HepG2 (cell line): Measurements from ENCODE around the gene GLOD5. TPM values are rescaled to one million over a fixed set of nuclear protein-coding genes. Genes with fewer than 3 reads are reported as not detected.
A peak's percentile ranks its signal among the peaks of the same experiment; 100 is the strongest.

Source experiments
- ATAC-seq: fragments of 200-7000 bp; cut with Tn5 transposase; 3 replicates; pipeline ENCODE4 v1.9.1; 2020; ENCODE audit warnings: mild to moderate bottlenecking, moderate library complexity
- BruUV-seq: library from RNA; stranded (reverse); fragments of 400-500 nt; replicated peaks from 2 replicates; lab custom pipeline; 2021; lab: Mats Ljungman, UMichigan
- CTCF ChIA-PET: fragments of 300-600 bp; formaldehyde crosslinking; extraction: SDS; loops from one replicate; lab custom pipeline; 2021; ENCODE audit warnings: low total read pairs, inconsistent platforms, low intra/inter-chr PET ratio; lab: Yijun Ruan, JAX
- POLR2A ChIA-PET: fragments of 350-600 bp; sonication (Branson Sonifier 250); formaldehyde crosslinking; loops from one replicate; lab custom pipeline; 2020; ENCODE audit warnings: antibody characterized with exemption, inconsistent platforms; lab: Yijun Ruan, JAX
- DNase-seq: peaks from one replicate; pipeline ENCODE4 v3.0.0-alpha.2; 2015; ENCODE audit warnings: low spot score
- FAIRE-seq: peaks from 3 replicates; lab custom pipeline; 2011; peaks lifted over from hg19 to GRCh38; lab: Jason Lieb, UNC
- H2AFZ ChIP-seq: one replicate; pipeline ENCODE4 v1.6.1; 2011; ENCODE audit warnings: low read length, inconsistent platforms
- H3K27ac ChIP-seq: fragments of 300-600 bp; 3 replicates; pipeline ENCODE4 v1.8.0; 2011; ENCODE audit warnings: mixed run types, mild to moderate bottlenecking, mixed read lengths, low read length, inconsistent platforms; ENCODE audit not compliant: insufficient read depth; ENCODE audit errors: extremely low read length
- H3K27me3 ChIP-seq, 2 experiments: fragments of 200-600 bp in 1 of 2; 2 replicates in 1 of 2; 3 replicates in 1 of 2; pipeline versions ENCODE4 v1.6.0 to v1.8.0; 2011; ENCODE audit warnings: low read length in 2 of 2, mild to moderate bottlenecking in 2 of 2, moderate library complexity in 2 of 2, inconsistent platforms in 1 of 2; ENCODE audit not compliant: insufficient read depth in 2 of 2, control insufficient read depth in 1 of 2
- H3K36me3 ChIP-seq, 2 experiments: fragments of 200-600 bp in 1 of 2; replicated peaks in 1 of 2; 2 replicates in 1 of 2; 3 replicates in 1 of 2; pipeline versions ENCODE4 v1.5.1 to v1.8.0; 2011; ENCODE audit warnings: low read length in 2 of 2, inconsistent platforms in 1 of 2; ENCODE audit not compliant: insufficient read depth in 2 of 2, control insufficient read depth in 1 of 2
- H3K4me1 ChIP-seq: 2 replicates; pipeline ENCODE4 v1.5.1; 2012; ENCODE audit warnings: low read length, inconsistent platforms; ENCODE audit not compliant: insufficient read depth
- H3K4me2 ChIP-seq: 2 replicates; pipeline ENCODE4 v1.6.0; 2011; ENCODE audit warnings: low read depth, low read length, inconsistent platforms
- H3K4me3 ChIP-seq, 3 experiments: fragments of 200-600 bp in 1 of 3; sonication (generic), shearing (Covaris generic) in 1 of 3; replicated peaks in 1 of 3; 2 replicates each; pipeline ENCODE4 v1.5.1; 2011 to 2016; ENCODE audit warnings: low read length in 3 of 3, inconsistent platforms in 2 of 3, low read depth in 2 of 3, mild to moderate bottlenecking in 2 of 3, control low read depth in 1 of 3, mixed read lengths in 1 of 3; ENCODE audit not compliant: insufficient read depth in 1 of 3
- H3K79me2 ChIP-seq: one replicate; pipeline ENCODE4 v1.6.1; 2011; ENCODE audit warnings: low read length, inconsistent platforms; ENCODE audit not compliant: insufficient read depth
- H3K9ac ChIP-seq: 2 replicates; pipeline ENCODE4 v1.6.0; 2011; ENCODE audit warnings: mild to moderate bottlenecking, low read depth, low read length, inconsistent platforms; ENCODE audit not compliant: insufficient read depth
- H3K9me3 ChIP-seq: 2 replicates; pipeline ENCODE4 v1.5.1; 2012; ENCODE audit warnings: mild to moderate bottlenecking, low read length
- H4K20me1 ChIP-seq: 2 replicates; pipeline ENCODE4 v1.6.0; 2011; ENCODE audit warnings: inconsistent platforms, mild to moderate bottlenecking, low read length, moderate library complexity; ENCODE audit not compliant: insufficient read depth
- CTCF ChIP-seq: sonication (generic); formaldehyde crosslinking; IDR thresholded peaks from 2 replicates; pipeline ENCODE4 v1.5.0; 2020; ENCODE audit warnings: mild to moderate bottlenecking, missing genetic modification reagents, moderate library complexity
- GATAD2A ChIP-seq: IDR thresholded peaks from 2 replicates; pipeline ENCODE4 v1.6.1; 2016
- HDAC2 ChIP-seq: sonication (generic); formaldehyde crosslinking; IDR thresholded peaks from 2 replicates; pipeline ENCODE4 v1.4.0; 2020; ENCODE audit warnings: missing genetic modification reagents
- HHEX ChIP-seq: IDR thresholded peaks from 2 replicates; pipeline ENCODE4 v1.6.1; 2016; ENCODE audit warnings: control low read depth
- STAG1 ChIP-seq: sonication (generic); formaldehyde crosslinking; IDR thresholded peaks from 2 replicates; pipeline ENCODE4 v1.4.0; 2020; ENCODE audit warnings: missing genetic modification reagents
- TOE1 ChIP-seq: sonication (generic); formaldehyde crosslinking; IDR thresholded peaks from 2 replicates; pipeline ENCODE4 v1.4.0; 2020; ENCODE audit warnings: mild to moderate bottlenecking, missing genetic modification reagents
- ZFP1 ChIP-seq: IDR thresholded peaks from 2 replicates; pipeline ENCODE4 v1.6.1; 2016
- ZKSCAN5 ChIP-seq: sonication (generic); formaldehyde crosslinking; IDR thresholded peaks from 2 replicates; pipeline ENCODE4 v1.5.1; 2020; ENCODE audit warnings: mild to moderate bottlenecking, missing genetic modification reagents
- ZNF367 ChIP-seq: sonication (generic); formaldehyde crosslinking; IDR thresholded peaks from 2 replicates; pipeline ENCODE4 v1.4.0; 2020; ENCODE audit warnings: missing genetic modification reagents, borderline replicate concordance
- ZNF839 ChIP-seq: sonication (generic); formaldehyde crosslinking; IDR thresholded peaks from 2 replicates; pipeline ENCODE4 v1.4.0; 2020; ENCODE audit warnings: missing genetic modification reagents, mild to moderate bottlenecking, borderline replicate concordance
- WGBS: methylation state at CpG from one replicate; pipeline ENCODE4 v1.1.6; 2017; ENCODE audit warnings: low lambda C conversion rate; 5-methylcytosine and 5-hydroxymethylcytosine counted together
- in situ Hi-C: cut with HindIII; loops from 2 replicates; pipeline ENCODE4 v1.10.0; 2017; ENCODE audit warnings: low pct_unique_long_range_greater_than_20kb; ENCODE audit not compliant: extremely low pct_ligation_motif_present
- intact Hi-C: fragments of 100-400 bp; cut with micrococcal nuclease; formaldehyde crosslinking; loops from one replicate; pipeline ENCODE4 v1.10.0; 2022; ENCODE audit not compliant: unreplicated experiment
- polyA plus RNA-seq, 8 experiments: library from polyadenylated mRNA; depleted of rRNA in 3 of 8; stranded (reverse) in 7 of 8; unstranded in 1 of 8; fragments of >200 nt; fragmentation: Illumina TruSeq in 4 of 8; extraction: Trizol in 4 of 8; gene quantifications; 2 replicates each; pipeline versions ENCODE4 v1.2.1 to v1.2.3, GENCODE V29; 2011 to 2016; ENCODE audit warnings: low read depth in 4 of 8, missing spikeins in 1 of 8, mixed read lengths in 1 of 8; ENCODE audit not compliant: insufficient read depth in 1 of 8
- total RNA-seq, 5 experiments: library from RNA; depleted of rRNA; stranded (reverse); fragments of >200 nt; fragmentation: Illumina TruSeq; extraction: Trizol; gene quantifications; 2 replicates each; pipeline ENCODE4 v1.2.3, GENCODE V29; 2016; ENCODE audit warnings: low read depth in 1 of 5
- TF ChIP-seq, protein P1 (sequence below): sonication (generic); formaldehyde crosslinking; IDR thresholded peaks from 2 replicates; pipeline ENCODE4 v1.5.0; 2020; ENCODE audit warnings: missing genetic modification reagents
- TF ChIP-seq, protein P2 (sequence below): sonication (generic); formaldehyde crosslinking; IDR thresholded peaks from 2 replicates; pipeline ENCODE4 v1.5.1; 2020; ENCODE audit warnings: mild to moderate bottlenecking, missing genetic modification reagents, borderline replicate concordance

GLOD5 gene
- total and polyA plus RNA-seq, 2 of the 13 experiments (the other 11 are each of a cell fraction or from before 2014, with no cell fraction given), result 0.93 to 1.3 TPM

DNA sequence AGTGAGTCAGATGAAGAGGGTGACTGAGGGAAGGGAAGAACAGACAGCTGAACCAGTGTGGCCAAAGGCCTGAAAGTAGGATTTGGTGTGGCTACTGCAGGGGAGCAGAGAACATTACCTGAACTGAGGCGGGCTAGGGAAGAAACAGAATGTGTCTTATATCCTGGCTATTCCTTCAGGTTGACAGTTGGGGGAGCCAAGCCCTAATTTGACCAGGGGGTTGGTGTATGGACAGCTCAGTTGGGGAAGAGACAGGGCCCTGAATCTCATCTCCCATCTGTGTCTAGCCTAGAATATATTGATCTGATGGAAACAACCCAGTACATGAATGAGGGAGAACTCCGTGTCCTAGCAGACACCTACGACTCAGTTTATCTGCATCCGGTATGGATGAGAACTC, 44.5 kb downstream of the GLOD5 start:
- Histone ChIP-seq H3K4me1 (peaks cover 11% of the 10 kb centered on the region), H3K27me3 (no peaks in the 10 kb centered on the region; a peak in 1 of 5 replicates), H3K9me3 (no peaks in the 10 kb centered on the region), H3K4me3 (no peak overlapping the region), H4K20me1 (no peaks in the 10 kb centered on the region), H3K27ac (no peak overlapping the region), H3K36me3 (peaks cover 0 to 3% of the 10 kb centered on the region in 2 experiments; a peak in 2 of 5 replicates), H2AFZ (no peak overlapping the region), H3K9ac (no peak overlapping the region), H3K79me2 (no peaks in the 10 kb centered on the region), H3K4me2 (no peak overlapping the region)
- in situ Hi-C loops, result no loop called here
- ATAC-seq, result no peak
- ChIA-PET POLR2A (no interaction called here), CTCF (no interaction called here)
- intact Hi-C loops, result no loop called here
- WGBS, result 91% methylated on average over 1 of the region's 4 CpGs
- FAIRE-seq, result peak; percentile 44
- BruUV-seq, result no TSS peak
- DNase-seq, result no peak
- TF ChIP-seq CTCF (CRISPR knock-in tag) (peak; percentile 44), TOE1 (CRISPR knock-in tag) (no peak), STAG1 (CRISPR knock-in tag) (peak; percentile 28)

DNA sequence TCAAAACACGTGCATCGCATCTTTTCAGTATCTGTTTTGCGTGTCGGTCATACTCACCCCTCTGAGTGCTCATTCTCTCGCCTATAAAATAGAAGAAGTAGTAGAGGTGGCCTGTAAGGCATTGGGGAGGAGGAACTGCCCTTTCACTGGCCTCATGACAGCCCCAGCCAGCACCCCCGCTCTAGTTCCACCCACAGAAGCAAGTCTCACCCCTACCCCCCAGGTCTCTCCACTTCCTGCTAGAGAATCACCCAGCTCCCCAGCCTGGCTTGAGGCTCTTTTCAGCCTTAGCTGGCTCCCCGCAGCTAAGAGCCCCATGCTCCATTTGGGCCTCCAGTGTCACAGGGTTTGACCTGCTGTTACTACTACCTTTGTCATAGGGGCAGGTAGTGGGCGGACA, 52.1 kb downstream of the GLOD5 start:
- FAIRE-seq, result no peak
- ATAC-seq, result no peak
- 98% methylated on average over 8 of the region's 8 CpGs for WGBS
- TF ChIP-seq HDAC2 (CRISPR knock-in tag) (no peak), ZFP1 (CRISPR knock-in tag) (no peak), HHEX (CRISPR knock-in tag) (no peak), ZKSCAN5 (no peak), ZNF839 (CRISPR knock-in tag) (no peak), GATAD2A (no peak), ZNF367 (CRISPR knock-in tag) (no peak)
- TF ChIP-seq, protein P1, sequence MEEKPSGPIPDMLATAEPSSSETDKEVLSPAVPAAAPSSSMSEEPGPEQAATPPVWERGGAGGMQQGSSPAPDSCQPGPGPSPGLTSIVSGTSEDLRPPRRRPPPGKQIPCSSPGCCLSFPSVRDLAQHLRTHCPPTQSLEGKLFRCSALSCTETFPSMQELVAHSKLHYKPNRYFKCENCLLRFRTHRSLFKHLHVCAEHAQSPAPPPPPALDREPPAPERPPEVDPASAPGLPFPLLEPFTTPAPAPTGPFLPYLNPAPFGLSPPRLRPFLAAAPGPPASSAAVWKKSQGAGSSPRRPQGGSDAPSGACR, result no peak
- TF ChIP-seq, protein P2, sequence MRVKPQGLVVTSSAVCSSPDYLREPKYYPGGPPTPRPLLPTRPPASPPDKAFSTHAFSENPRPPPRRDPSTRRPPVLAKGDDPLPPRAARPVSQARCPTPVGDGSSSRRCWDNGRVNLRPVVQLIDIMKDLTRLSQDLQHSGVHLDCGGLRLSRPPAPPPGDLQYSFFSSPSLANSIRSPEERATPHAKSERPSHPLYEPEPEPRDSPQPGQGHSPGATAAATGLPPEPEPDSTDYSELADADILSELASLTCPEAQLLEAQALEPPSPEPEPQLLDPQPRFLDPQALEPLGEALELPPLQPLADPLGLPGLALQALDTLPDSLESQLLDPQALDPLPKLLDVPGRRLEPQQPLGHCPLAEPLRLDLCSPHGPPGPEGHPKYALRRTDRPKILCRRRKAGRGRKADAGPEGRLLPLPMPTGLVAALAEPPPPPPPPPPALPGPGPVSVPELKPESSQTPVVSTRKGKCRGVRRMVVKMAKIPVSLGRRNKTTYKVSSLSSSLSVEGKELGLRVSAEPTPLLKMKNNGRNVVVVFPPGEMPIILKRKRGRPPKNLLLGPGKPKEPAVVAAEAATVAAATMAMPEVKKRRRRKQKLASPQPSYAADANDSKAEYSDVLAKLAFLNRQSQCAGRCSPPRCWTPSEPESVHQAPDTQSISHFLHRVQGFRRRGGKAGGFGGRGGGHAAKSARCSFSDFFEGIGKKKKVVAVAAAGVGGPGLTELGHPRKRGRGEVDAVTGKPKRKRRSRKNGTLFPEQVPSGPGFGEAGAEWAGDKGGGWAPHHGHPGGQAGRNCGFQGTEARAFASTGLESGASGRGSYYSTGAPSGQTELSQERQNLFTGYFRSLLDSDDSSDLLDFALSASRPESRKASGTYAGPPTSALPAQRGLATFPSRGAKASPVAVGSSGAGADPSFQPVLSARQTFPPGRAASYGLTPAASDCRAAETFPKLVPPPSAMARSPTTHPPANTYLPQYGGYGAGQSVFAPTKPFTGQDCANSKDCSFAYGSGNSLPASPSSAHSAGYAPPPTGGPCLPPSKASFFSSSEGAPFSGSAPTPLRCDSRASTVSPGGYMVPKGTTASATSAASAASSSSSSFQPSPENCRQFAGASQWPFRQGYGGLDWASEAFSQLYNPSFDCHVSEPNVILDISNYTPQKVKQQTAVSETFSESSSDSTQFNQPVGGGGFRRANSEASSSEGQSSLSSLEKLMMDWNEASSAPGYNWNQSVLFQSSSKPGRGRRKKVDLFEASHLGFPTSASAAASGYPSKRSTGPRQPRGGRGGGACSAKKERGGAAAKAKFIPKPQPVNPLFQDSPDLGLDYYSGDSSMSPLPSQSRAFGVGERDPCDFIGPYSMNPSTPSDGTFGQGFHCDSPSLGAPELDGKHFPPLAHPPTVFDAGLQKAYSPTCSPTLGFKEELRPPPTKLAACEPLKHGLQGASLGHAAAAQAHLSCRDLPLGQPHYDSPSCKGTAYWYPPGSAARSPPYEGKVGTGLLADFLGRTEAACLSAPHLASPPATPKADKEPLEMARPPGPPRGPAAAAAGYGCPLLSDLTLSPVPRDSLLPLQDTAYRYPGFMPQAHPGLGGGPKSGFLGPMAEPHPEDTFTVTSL (CRISPR knock-in tag), result no peak

More for the DNA sequence above, 52.1 kb downstream of the GLOD5 start:
- H2AFZ ChIP-seq, result no peak overlapping the region
- no peak overlapping the region for H3K27ac ChIP-seq
- H3K9ac ChIP-seq, result no peak overlapping the region
- H3K4me1 ChIP-seq, result no peaks in the 10 kb centered on the region
- H4K20me1 ChIP-seq, result no peaks in the 10 kb centered on the region
- peaks cover 1 to 13% of the 10 kb centered on the region in 2 experiments; a peak in 2 of 5 replicates for H3K36me3 ChIP-seq
- ChIA-PET POLR2A (no interaction called here), CTCF (no interaction called here)
- in situ Hi-C loops (no loop called here), intact Hi-C loops (no loop called here)
- no peaks in the 10 kb centered on the region for H3K27me3 ChIP-seq
- H3K4me3 ChIP-seq, result no peak overlapping the region
- H3K4me2 ChIP-seq, result no peak overlapping the region
- H3K9me3 ChIP-seq, result no peaks in the 10 kb centered on the region
- no TSS peak for BruUV-seq
- no peaks in the 10 kb centered on the region for H3K79me2 ChIP-seq
- DNase-seq, result no peak
